ENCODE data around the gene PCNT.
"Not testable (repeated sequence)": the region's sequence is repeated elsewhere in the genome, so short reads cannot be mapped to it uniquely, and the experiment has no call there.

Gene PCNT

GRCh38 chr21:46427516-46427915, 103.6 kb downstream of the PCNT start:
- DNase-seq (ENCODE audit: low read depth) = no peak

DNA sequence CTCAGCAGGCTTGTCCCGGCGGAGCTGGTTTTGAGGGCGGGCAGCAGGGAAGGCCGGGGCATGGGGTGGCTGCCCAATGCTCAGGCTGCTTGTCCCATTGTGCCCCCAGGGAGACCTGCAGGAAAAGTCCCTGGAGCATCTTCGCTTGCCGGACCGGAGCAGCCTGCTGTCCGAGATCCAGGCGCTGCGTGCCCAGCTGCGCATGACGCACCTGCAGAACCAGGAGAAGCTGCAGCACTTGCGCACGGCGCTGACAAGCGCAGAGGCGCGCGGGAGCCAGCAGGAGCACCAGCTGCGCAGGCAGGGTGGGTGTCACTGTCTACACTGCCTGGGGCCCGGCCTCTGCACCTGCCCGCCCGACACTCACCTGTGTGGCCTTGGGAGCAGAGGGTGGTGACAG, 104.3 kb downstream of the PCNT start:
- no peak for DNase-seq (ENCODE audit: low read depth)

DNA sequence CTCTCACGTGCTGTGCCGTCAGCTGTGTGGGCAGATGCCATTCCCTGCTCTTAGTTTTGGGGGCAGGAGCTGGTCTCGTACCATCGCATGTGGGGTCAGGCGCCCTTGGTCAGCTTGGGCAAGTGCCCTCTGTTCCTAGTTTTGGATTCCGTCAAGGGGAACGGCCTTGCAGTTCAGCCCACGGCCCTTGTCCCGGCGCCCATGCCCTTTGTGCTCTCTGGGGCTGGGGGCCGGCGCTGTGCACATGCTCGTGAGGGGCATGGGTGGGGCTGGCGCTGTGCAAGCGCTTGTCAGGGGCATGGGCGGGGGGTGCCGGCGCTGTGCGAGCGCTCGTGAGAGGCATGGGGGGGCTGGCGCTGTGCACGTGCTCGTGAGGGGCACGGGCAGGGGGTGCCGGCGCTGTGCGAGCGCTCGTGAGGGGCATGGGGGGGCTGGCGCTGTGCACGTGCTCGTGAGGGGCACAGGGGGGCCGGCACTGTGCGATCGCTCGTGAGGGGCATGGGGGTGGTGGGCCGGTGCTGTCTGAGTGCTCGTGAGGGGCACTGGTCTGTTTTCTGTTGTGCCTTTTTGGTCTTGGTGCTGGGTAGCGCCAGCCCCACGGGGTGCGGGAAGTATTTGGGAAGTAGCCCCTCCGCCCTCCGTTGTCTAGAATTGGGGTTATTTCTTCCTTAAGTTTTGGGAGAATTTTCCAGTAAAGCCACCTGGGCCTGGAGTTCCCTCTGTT, 105.2 kb downstream of the PCNT start:
- DNase-seq (ENCODE audit: low read depth) = no peak

DNA sequence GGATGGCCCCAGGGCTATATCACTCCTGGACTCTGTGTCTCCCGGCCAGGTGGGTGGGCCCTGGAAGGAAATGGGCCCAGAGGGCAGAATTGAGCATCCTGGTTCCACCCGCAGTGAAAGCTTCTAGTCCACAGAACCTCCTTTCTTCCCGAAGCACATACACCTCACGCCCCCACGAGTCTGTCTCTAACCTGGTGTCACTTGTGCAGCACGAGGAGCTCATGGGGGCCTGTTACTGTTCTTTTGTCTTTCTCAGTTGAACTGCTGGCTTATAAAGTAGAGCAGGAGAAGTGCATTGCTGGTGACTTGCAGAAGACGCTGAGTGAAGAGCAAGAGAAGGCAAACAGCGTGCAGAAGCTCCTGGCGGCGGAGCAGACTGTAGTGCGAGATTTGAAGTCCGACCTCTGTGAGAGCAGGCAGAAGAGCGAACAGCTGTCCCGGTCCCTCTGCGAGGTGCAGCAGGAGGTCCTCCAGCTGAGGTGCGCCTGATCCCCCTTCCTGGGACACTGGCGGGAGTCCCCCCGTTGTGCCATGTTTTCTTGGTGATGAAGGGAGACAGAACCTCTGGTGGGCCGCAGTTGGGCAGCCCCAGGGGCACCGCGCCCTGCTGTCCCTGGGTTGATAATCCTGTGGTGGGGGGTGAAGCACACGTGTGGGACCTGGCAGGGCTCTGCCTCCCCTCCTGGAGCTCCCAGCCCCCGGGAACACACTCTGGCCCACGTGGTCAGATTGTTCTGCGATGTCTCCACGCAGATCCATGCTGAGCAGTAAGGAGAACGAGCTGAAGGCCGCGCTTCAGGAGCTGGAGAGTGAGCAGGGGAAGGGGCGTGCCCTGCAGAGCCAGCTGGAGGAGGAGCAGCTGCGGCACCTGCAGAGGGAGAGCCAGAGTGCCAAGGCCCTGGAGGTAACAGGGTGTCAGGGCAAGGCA, 106.1 kb downstream of the PCNT start:
- no peak for DNase-seq (ENCODE audit: low read depth)

- no peak for DNase-seq (ENCODE audit: low read depth)
Measured at GRCh38 chr21:46431448-46431847, 107.5 kb downstream of the PCNT start.

DNA sequence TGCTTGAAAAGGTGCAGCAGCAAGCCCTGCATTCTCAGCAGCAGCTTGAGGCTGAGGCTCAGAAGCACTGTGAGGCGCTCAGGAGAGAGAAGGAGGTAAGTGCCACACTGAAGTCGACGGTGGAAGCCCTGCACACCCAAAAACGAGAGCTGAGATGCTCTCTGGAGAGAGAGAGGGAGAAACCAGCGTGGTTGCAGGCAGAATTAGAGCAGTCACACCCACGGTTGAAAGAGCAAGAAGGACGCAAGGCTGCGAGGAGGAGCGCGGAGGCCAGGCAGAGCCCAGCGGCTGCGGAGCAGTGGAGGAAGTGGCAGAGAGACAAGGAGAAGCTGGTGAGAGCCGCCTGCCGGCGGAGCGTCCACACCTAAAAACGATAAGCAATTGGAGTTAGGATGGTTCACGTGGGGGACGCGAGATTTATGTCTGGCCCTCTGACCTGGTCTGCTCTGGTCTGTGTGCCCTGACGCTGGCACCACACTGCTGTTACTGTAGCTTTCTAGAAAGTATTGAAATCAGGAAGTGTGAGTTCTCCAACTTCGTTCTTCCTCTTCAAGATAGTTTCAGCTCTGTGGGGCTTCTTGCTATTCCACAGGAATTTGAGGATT, 108.0 kb downstream of the PCNT start:
- DNase-seq (ENCODE audit: low read depth) = no peak

DNA sequence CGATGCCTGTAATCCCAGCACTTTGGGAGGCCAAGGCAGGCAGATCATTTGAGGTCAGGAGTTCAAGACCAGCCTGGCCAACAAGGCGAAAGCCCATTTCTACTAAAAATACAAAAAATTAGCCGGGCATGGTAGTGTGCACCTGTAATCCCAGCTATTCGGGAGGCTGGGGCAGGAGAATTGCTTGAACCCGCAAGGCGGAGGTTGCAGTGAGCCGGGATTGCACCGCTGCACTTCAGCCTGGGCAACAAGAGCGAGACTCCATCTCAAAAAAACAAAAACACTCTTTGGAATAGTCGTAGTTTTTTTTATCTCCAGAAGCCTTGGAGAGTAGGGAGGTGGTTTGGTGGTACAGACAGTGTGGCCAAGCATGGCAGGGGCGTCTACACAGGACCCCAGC, 109.2 kb downstream of the PCNT start:
- not testable (repeated sequence) for DNase-seq (ENCODE audit: low read depth)

DNA sequence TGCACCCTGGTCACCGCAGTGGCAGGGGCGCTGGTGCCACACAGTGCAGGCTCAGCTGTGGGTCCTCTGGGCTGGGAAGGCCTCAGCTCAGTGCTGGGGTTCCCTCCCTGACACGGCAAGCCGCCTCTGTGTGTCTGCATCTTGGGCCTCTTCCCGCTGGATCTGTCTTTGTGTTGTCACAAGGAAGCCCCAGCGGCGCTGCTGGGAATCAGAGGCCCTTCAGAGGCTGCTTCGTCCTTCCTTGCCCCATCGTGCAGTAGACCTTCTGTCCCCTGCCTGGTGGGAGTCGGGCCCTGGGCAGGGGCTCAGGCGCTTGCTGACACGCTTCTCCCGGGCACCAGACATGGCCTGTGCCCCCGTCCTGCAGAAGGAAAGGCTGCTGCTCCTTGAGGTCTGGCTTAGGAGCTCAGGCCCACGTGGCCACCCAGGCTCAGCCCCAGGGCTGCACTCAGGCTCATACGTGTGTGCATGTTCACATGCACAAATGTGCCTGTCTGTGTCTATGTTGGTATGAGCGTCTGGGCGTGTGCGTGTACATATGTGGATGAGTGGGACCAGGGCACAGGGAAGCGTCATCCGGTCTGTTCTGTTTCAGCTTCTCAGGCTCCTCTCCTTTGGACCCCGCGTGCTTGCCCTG, 110.5 kb downstream of the PCNT start:
- DNase-seq (ENCODE audit: low read depth) = no peak

DNA sequence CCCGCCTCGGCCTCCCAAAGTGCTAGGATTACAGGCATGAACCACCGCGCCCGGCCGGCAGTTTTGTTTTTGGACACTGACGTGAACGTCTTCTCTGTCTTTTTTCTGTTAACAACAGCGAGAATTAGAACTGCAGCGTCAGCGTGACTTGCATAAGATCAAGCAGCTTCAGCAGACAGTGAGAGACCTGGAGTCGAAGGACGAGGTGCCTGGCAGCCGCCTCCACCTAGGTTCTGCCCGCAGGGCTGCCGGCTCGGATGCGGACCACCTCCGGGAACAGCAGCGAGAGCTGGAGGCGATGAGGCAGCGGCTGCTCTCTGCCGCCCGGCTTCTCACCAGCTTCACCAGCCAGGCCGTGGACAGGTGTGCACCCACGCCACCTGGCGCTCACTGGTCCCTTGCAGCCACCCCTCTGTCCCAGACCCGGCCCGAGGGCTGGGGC, 111.9 kb downstream of the PCNT start:
- no peak for DNase-seq (ENCODE audit: low read depth)

DNA sequence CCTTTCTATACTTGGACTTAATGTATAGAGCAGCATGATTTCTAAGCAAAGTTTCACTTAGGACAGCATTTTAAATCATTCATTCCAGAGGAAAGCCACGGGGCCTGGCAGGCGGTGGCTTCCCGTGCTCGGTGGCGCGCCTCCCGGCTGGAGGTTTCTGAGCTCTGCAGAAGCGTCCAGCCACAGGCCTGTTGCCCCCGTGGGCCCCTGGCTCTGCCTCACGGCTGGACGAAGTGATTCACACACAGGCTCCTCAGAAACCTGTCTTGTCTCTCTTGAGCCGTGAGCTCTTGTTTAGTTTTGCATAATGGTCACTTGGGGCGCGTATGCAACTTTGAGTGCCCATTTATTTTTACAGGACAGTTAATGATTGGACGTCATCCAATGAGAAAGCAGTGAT, 112.7 kb downstream of the PCNT start:
- DNase-seq (ENCODE audit: low read depth) = no peak

- no peak for DNase-seq (ENCODE audit: low read depth)
Measured at GRCh38 chr21:46437096-46437498, 113.1 kb downstream of the PCNT start.

GRCh38 chr21:46437511-46437910, 113.6 kb downstream of the PCNT start:
- DNase-seq (ENCODE audit: low read depth) = no peak

GRCh38 chr21:46438241-46438640, 114.3 kb downstream of the PCNT start:
- no peak for DNase-seq (ENCODE audit: low read depth)

DNA sequence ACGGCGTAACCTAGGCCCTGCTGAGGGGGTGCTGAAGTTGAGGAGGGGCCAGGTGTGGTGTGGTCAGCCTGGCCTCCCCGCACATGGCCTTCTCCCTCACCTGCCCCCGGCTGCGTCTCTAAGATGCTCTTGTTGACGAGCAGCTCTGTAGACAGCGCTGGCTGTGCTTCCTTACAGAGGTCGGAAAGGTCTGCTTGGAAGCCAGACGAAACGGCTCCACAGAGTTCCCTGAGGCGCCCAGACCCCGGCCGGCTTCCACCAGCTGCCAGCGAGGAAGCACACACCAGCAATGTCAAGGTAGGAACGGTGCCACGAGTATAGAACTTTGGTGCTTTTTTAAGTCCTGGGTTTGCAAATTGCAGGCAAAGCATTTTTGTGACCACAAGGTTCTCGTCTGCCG, 116.0 kb downstream of the PCNT start:
- no peak for DNase-seq (ENCODE audit: low read depth)

- no peak for DNase-seq (ENCODE audit: low read depth)
Measured at GRCh38 chr21:46441331-46441730, 117.4 kb downstream of the PCNT start.

DNA sequence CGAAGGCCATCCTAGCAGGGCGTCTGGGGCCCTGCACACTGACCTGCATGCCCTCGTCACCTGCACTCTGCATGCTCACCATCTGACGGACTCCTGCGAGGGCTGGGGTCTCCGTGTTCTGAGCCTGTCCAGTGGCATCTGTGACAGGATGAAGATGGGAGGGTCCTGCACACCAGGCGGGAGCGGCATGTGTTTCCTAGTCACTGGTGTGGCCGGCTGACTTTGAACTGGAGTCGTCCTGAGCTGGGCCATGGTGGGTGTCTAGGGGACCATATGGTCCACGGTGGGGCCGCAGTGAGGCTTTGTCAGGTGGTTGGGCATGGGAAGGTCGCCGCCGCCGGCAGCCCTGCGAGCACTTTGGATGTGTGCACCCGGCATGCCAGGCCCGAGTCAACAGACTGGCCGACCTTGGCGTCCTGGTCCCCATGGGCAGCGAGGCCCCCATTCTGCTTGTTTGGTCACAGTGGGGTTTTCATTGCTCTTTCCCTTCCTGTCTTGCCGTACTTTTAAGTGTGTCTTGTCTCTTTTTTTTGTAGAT, 118.1 kb downstream of the PCNT start:
- DNase-seq (ENCODE audit: low read depth) = no peak

DNA sequence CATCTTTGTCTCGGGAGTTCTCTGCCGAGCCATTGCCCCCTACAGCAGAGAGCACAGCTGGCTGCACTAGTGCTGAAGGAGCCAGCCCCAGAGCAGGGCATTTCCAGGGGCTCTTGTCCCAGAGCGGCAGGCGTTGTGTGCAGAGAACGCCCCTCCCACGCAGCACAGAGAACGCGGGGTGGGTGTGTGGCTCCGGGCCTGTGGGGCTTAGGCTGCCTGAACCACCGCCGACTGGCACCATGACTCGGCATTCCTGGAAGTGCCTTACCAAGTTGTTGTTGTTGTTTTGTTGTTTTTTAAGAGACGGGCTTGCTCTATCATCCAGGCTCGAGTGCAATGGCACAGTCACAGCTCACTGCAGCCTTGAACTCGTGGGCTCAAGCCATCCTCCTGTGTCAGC, 119.0 kb downstream of the PCNT start:
- no peak for DNase-seq (ENCODE audit: low read depth)

GRCh38 chr21:46443910-46444309, 120.0 kb downstream of the PCNT start:
- no peak for DNase-seq (ENCODE audit: low read depth)

- no peak for DNase-seq (ENCODE audit: low read depth)
Measured at GRCh38 chr21:46448108-46448507, 124.2 kb downstream of the PCNT start.

- not testable (repeated sequence) for DNase-seq (ENCODE audit: low read depth)
Measured at GRCh38 chr21:46448855-46449254, 124.9 kb downstream of the PCNT start.

GRCh38 chr21:46452710-46453109, 128.8 kb downstream of the PCNT start:
- DNase-seq (ENCODE audit: low read depth) = no peak

DNA sequence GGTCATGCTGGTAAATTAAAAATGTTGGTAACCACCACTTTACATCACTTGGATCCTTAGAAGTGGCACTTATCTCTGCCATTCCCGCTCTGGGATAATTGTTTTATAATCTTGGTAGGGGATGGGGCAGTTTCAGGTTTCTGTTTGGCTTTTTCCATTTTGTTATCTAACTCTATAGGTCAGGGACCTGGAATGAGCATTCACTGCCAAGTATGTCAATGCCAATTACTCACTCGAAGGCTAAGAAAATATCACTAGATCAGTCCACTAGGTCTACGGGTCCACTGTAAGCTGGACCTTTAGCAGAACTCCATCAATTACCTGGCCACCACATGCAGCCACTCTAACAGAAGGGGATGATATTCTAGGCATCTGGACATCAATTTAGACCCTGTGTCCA, 130.2 kb downstream of the PCNT start:
- no peak for DNase-seq (ENCODE audit: low read depth)

Measured in fibroblast of gingiva (primary cell).